Smooth muscle cell of the coronary artery (primary cell): Measurements from ENCODE around the gene HSD17B10. TPM values are rescaled to one million over a fixed set of nuclear protein-coding genes. Genes with fewer than 3 reads are reported as not detected.

Experiments
- total RNA-seq: library from RNA; depleted of rRNA; stranded (reverse); fragments of >200 nt; gene quantifications from 2 replicates; pipeline ENCODE4 v1.2.3, GENCODE V29; 2014; ENCODE audit warnings: low replicate concordance

The HSD17B10 gene
- total RNA-seq: 47.6 and 118 TPM in 2 replicates

GRCh38 chrX:53433651-53434639, at the start of gene HSD17B10:
Gene HSD17B10, minus strand, starts transcription at chrX:53434370. Its CDS starts 25 bp downstream, at chrX:53434345.

GRCh38 chrX:53422861-53423306, 11.3 kb downstream of the HSD17B10 start, which contains the start of gene RIBC1:
Gene RIBC1, plus strand, starts transcription at chrX:53422873. Its CDS starts 3,404 bp downstream, at chrX:53426277.

GRCh38 chrX:53422086-53422860, 11.9 kb downstream of the HSD17B10 start, which contains the start of gene SMC1A:
Gene SMC1A, minus strand, starts transcription at chrX:53422654. Its CDS starts 54 bp downstream, at chrX:53422600.

Other genes starting within 250 kb of the HSD17B10 start
- 50.3 and 55.2 TPM in 2 replicates for gene KDM5C, start 209.2 kb downstream of the HSD17B10 start, total RNA-seq
- 2.1 and 4.3 TPM in 2 replicates for gene IQSEC2, start 152.8 kb downstream of the HSD17B10 start, total RNA-seq
- 7.1 and 12.3 TPM in 2 replicates for gene SMC1A, start 11.7 kb downstream of the HSD17B10 start, total RNA-seq
- gene RIBC1, start 11.5 kb downstream of the HSD17B10 start, total RNA-seq: 0.68 and 0.94 TPM in 2 replicates